Activated CD8-positive, alpha-beta memory T cell treated with anti-CD3 and anti-CD28 coated beads, Interleukin-2, amount 50 U/mL, for 24 hours (primary cell): ENCODE measurements around the gene DNAH1.

Experiments
- DNase-seq: peaks from one replicate; pipeline ENCODE4 v3.0.0-alpha.2; 2020; ENCODE audit errors: extremely low read depth

The DNAH1 gene

GRCh38 chr3:52446042-52446441 is 129.9 kb downstream of the DNAH1 start:
- no peak for DNase-seq

- DNase-seq = peak; percentile 42
These were observed 130.8 kb downstream of the DNAH1 start for GRCh38 chr3:52446631-52447511.

- DNase-seq = no peak
These were observed 131.6 kb downstream of the DNAH1 start for GRCh38 chr3:52447512-52448355.
